ENCODE results near the gene DCAF7.

DNA sequence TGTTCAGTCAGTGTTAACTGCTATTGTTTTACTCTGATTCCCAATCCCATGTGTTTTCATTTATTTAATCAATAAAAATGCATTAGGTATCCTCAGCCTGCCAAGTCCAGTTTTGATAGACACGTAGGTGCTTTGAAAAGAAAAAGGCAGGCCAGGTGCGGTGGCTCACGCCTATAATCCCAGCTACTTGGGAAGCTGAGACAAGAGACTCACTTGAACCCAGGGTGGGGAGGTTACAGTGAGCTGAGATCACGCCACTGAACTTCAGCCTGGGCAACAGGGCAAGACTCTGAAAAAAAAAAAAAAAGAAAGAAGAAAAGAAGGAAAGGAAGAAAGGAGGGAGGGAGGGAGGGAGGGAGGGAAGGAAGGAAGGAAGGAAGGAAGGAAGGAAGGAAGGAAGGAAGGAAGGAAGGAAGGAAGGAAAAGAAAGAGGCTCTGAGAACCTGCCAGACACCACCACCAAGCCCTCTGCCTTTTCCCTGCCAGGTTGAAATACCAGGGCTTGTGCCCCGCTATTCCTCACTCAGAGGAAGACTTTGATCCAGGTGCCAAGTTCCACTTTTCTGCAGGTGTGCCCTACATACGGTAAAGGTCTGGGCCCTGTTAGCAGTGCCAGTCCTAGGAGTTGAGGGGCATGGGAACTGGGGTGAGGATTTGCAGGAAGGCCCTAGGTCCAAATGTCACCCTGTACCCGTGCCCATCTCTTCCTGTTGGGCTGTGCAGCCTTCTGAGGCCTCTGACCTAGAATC is 37.2 kb upstream of the DCAF7 start:
- no peak for TF ChIP-seq POLR2AphosphoS5 (IDR thresholded peaks at IDR 0.05; ENCODE audit: low read depth, low read length)
- TF ChIP-seq, protein P1, sequence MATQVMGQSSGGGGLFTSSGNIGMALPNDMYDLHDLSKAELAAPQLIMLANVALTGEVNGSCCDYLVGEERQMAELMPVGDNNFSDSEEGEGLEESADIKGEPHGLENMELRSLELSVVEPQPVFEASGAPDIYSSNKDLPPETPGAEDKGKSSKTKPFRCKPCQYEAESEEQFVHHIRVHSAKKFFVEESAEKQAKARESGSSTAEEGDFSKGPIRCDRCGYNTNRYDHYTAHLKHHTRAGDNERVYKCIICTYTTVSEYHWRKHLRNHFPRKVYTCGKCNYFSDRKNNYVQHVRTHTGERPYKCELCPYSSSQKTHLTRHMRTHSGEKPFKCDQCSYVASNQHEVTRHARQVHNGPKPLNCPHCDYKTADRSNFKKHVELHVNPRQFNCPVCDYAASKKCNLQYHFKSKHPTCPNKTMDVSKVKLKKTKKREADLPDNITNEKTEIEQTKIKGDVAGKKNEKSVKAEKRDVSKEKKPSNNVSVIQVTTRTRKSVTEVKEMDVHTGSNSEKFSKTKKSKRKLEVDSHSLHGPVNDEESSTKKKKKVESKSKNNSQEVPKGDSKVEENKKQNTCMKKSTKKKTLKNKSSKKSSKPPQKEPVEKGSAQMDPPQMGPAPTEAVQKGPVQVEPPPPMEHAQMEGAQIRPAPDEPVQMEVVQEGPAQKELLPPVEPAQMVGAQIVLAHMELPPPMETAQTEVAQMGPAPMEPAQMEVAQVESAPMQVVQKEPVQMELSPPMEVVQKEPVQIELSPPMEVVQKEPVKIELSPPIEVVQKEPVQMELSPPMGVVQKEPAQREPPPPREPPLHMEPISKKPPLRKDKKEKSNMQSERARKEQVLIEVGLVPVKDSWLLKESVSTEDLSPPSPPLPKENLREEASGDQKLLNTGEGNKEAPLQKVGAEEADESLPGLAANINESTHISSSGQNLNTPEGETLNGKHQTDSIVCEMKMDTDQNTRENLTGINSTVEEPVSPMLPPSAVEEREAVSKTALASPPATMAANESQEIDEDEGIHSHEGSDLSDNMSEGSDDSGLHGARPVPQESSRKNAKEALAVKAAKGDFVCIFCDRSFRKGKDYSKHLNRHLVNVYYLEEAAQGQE (IDR thresholded peaks at IDR 0.05; ENCODE audit: insufficient read depth in 1 of 2, low read depth in 2 of 2, low read length in 2 of 2), result no peak

All from PFSK-1 (cell line).